ENCODE results near the gene MDN1.

- TF ChIP-seq POLR2A (IDR thresholded peaks at IDR 0.05; ENCODE audit: low read depth, low read length) = no peak
- no peak for TF ChIP-seq TAF1 (IDR thresholded peaks at IDR 0.05; ENCODE audit: borderline replicate concordance, low read depth, low read length)
Observed at GRCh38 chr6:89612121-89612520, 207.5 kb downstream of the MDN1 start.
